GM19099 (cell line): Measurements from ENCODE around the gene LRRC75A.

ENCODE experiments used
- POLR2A ChIP-seq: IDR thresholded peaks from 3 replicates; pipeline ENCODE4 v1.6.1; 2011; ENCODE audit warnings: low read depth; ENCODE audit not compliant: insufficient read length; ENCODE audit errors: extremely low read depth

Gene LRRC75A

DNA sequence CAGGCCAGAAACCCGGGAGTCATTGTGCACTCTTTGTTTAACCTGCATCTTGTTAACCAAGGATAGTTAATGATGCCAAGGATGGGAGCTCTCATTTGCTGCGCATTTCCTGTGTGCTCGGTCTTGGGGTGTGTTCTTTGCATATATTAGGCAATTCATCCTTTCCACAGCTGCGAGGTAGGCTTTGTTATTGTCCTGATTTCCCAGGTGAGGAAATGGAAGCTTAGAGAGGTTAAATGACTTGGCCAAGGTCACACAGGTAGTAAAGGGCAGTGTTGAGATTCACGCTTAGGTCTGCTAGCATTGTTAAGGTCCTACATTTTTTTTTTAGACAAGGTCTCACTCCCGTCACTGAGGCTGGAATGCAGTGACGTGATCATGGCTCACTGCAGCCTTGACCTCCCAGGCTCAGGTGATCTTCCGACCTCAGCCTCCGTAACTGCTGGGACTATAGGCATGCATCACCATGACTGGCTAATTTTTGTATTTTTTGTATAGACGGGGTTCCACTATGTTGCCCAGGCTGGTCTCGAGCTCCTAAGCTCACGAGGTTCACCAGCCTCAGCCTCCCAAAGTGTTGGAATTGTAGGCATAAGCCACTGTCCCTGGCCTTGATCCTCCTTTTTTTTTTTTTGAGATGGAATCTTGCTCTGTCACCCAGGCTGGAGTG is 5.0 kb upstream of the LRRC75A start:
- TF ChIP-seq POLR2A: no peak

DNA sequence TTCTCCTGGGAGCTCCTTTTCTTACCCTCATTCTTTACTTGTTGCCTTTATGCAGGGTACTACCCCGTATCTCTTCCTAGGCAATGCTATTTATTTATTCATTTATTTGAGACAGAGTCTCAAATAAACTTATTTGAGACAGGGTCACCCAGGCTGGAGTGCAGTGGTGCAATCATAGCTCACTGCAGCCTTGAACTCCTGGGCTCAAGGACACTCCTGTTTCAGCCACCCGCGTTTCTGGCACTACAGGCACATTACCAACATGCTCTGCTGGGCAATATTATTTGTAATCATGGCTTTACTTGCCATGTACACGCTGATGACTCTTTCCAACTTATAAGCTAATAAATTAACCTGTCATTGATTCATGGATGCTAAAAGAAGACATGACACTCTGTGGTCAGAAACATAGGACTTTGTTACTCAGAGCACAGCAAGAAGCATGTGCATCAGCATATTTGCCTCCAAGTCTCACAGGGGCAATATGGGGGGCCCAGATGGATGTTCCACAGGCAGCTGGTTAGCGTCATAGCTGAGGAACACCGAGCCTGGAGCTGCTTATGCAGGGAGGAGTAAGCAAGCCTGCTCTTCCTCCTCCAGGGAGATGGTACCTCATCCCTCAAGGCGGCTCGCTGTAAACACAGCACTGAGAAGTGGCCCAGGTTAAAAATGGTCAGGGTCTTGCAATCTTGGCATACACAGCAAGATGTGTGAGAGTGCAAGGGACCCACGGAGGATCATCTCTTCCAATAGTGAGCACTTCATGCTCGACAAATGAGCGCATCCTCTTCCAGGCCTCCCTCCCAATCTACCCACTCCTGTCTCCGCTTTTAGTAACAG is 4.2 kb upstream of the LRRC75A start:
- TF ChIP-seq POLR2A: no peak

GRCh38 chr17:16495561-16495960 is 3.6 kb upstream of the LRRC75A start:
- TF ChIP-seq POLR2A: no peak

DNA sequence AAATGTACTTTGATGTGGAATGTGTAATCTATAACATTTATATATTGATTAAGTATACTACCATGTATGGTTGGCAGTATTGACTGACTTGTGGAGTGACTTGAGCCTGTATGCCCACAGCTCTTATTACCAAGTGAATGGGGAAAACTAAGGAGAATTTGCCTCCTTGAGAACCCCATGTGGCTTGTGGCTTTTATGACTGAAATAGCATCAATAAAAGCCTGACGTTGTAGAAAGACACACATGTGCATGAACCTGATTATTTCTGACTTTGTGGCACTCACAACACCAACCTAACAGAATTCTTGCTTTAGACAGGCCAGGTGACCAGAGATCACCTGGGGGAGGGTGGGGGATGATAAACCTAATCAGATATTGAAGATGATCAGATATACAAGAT is 2.1 kb upstream of the LRRC75A start:
- no peak for TF ChIP-seq POLR2A

DNA sequence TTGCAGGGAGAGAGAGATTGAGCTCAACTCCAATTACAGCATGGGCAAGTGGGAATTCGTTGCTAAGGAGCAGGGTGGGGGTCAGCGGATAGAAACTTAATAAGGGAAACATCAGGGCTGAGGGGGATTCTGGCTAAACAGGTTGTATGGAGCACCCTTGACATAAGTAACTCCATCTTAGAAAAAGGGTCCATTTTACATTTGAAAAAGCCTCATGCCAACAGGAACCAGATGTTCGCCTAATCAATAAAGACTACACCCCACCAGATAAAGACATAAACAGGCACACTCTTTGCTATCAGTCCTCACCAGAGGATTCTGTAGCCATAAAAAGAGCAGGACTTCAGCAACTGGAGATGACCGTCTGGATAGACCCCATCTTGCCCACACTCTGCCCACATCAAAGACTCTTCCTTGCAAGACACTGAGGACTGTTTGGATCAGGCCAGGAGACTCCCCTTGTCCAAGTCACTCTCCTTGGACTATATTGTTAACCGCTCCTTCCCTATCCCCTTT is 1.6 kb upstream of the LRRC75A start:
- no peak for TF ChIP-seq POLR2A

DNA sequence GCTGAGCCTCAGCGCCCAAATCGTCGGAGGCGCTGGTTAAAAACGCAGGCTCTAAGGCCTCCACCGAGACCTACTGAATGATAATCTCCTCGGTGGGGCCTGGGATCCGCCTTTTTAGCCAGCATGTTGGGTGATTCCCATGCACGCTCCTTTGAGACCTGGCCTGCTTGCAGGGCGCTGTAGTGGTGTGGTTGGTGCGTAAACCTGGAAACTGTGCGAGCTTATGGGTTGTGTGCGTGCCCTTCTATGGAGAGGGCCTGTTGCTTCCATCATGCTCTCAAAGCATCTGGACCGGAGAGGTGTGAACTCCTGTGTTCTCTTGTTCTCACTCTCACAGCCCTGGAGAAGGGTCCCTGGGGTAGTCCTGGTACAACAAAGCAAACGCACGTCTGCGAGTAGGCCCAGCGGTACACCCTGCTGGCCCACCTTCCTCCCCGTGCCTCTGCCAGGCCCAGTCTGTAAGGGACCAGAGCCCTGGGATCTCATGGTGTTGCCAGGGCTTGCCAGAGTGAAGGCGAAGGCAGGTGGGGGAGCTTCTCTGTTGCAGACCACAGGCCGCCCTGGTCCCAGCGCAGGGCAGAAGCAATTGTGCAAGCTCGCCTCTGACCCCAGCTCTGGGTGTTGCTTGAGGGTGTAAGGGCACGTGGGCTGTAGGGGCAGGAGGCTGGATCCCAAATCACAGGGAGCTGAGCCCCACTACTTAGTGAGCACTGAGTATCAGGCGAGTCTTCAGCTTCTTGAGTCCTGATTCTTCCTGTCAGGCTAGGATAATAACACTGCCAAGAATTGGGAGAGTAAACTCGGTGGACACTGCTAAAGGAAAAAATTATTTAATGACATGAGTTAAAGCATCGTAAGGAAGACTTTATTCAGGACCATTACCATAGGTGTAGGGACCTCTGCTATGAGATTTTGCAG is 879 bp upstream of the LRRC75A start:
- no peak for TF ChIP-seq POLR2A

DNA sequence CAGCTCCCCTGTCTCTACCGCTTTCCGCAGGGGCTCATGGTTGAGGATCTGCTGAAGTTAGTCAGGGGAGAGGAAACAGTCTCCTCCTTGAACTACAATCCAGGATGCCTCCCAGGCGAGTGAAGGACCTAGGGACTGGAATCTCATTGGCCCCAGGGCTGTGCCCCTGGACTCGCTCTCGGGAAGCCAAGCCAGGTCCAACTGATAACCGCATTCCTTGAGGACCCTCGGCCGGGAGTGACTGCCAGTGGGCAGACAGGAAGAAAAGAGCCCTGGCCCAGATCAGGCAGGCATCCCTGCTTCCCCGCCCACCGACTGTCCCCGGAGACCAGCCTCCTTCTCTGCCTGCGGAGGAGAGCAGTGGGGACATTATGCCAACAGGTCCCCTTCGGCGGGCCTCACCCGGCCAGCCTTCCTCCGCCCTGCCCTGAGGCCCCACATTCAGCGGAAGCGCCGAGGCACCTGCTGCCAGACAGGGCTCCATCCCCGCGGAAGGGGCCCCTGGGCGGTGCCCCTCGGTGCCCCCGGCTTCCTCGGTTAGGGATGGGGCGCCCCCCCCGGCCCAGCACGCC is 776 bp downstream of the LRRC75A start:
- TF ChIP-seq POLR2A: no peak

GRCh38 chr17:16489431-16489830 is 2.6 kb downstream of the LRRC75A start:
- no peak for TF ChIP-seq POLR2A

DNA sequence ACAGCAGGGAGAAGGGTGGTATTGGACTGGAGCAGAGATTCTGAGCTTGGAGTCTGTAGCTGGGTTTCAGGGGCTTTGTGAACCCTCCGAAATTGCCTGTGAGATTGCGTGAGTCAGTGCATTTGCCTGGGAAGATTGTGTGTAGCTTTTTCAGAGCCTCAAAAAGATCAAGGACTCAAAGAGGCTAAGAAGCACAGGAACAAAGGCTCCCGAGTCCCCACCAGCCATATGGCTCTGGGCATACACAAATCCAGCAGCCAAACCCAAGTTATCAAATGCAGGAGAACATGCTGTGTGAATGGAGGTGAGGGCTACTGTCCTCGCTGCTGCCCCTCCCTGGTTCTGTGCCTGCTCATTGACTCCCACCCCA is 3.0 kb downstream of the LRRC75A start:
- no peak for TF ChIP-seq POLR2A

DNA sequence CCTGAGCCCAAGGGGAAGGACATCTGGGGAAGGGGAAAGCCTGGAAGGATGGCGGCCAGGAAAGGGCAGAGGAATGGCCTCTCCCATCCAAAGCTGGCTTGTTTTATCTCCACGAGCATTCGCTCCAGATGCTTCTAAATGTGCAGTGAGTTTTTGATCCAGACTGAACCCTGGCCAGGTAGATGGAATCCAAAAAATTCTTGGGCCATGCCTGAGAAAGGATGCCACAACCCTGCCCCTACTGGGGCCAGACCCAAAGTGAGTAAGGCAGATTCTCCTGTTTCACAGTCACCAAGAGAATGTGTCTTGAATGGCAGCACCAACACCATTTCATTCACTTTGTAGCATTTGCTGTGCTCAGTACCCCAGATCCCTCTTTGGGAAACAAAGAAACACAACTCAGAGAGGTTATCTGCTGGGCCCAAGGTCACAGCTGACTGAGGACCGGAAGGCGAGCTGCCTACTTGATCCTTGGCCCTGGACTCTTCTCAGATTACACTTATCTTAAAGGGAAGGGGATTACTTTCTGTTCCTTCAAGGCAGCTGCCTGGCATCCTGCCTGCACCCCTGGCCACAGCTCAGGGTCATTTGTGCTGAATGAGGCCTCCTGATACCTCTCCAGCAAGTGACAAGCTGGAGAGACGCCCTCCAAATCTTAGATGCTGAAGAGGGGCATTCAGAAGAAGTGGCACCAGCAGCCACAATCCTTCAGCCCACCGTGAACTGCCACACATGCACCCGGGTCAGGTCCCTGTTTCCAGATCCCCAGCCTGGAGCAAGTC is 3.6 kb downstream of the LRRC75A start:
- no peak for TF ChIP-seq POLR2A

- TF ChIP-seq POLR2A: no peak
Observed at GRCh38 chr17:16486373-16487250, 5.4 kb downstream of the LRRC75A start.

GRCh38 chr17:16484445-16485175 is 7.4 kb downstream of the LRRC75A start:
- TF ChIP-seq POLR2A: no peak

DNA sequence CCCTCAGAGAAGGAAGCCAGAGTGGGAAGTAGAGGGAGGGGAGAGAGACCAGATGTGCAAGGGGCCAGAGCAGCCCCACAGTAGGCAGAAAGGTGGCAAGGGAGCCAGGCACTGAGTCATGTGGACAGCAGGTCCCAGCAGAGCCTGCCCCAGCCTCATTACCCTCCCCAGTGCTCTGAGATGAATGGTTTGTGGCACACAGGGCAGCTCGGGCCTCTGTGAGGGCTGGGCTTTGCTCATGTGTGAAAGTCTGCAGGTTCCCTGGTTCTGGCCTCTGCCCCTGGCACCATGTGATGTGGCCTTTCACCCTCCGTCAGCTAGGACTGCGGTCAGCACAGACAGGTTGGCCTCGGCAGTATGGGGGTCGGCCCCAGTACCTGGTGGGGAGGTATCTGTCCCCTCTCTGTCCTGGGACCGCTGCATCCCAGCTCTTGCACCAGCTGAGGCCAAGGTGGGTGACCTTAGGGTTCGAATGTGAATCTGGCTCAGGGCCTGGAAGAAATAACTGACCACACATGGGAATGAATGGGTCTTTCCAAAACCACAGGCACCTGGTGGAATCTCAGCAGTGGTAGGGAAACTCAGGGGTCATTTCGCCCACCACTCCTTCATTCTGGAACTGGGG is 8.9 kb downstream of the LRRC75A start:
- no peak for TF ChIP-seq POLR2A

DNA sequence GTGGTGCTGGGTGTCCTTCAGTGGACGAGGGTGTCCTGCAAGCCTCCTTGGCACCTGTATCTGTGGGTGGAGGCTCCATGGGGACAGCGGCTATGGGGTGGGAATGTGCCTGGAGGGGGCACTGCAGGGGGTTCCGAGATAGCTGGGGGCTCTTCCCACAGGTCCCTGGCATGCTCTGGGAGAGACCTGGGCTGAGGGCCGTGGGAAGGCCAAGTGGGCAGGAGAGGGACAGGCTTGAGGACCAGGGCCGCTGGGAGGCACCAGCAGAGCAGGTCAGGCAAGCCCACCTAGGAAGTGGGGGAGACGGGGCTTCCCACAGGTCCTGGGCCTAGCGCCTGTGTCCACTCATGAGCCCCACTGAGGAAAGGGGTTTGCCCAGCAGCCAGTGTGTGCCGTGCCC is 9.7 kb downstream of the LRRC75A start:
- TF ChIP-seq POLR2A: no peak
